Activated CD4-positive, alpha-beta T cell treated with anti-CD3 and anti-CD28 coated beads, Interleukin-2, amount 10 ng/mL, durations not matched to agents 7 days and 5 days (primary cell): ENCODE results near the gene BCR. TPM values are rescaled to one million over a fixed set of nuclear protein-coding genes. Genes with fewer than 3 reads are reported as not detected.

Experiments used
- CTCF ChIA-PET: fragments of 350-600 bp; sonication (Branson Sonifier 250); formaldehyde crosslinking; loops from one replicate; lab custom pipeline; 2021; ENCODE audit warnings: antibody characterized with exemption; lab: Charles Lee
- POLR2A ChIA-PET: fragments of 350-600 bp; sonication (Branson Sonifier 250); formaldehyde crosslinking; loops from one replicate; lab custom pipeline; 2021; ENCODE audit warnings: antibody characterized with exemption; lab: Charles Lee
- DNase-seq: peaks from one replicate; pipeline ENCODE4 v3.0.0-alpha.2; 2020
- H3K27ac Mint-ChIP-seq: one replicate; pipeline ENCODE4 v1.8.0; 2021; ENCODE audit warnings: mild to moderate bottlenecking, moderate library complexity, mixed read lengths
- H3K27me3 Mint-ChIP-seq: one replicate; pipeline ENCODE4 v1.8.0; 2021; ENCODE audit warnings: mixed read lengths
- H3K36me3 Mint-ChIP-seq: one replicate; pipeline ENCODE4 v1.8.0; 2021; ENCODE audit warnings: low read depth, mixed read lengths
- H3K4me1 Mint-ChIP-seq: one replicate; pipeline ENCODE4 v1.8.0; 2021; ENCODE audit warnings: mixed read lengths
- H3K4me3 Mint-ChIP-seq: one replicate; pipeline ENCODE4 v1.8.0; 2021; ENCODE audit warnings: mild to moderate bottlenecking, moderate library complexity, mixed read lengths
- H3K9me3 Mint-ChIP-seq: one replicate; pipeline ENCODE4 v1.8.0; 2021; ENCODE audit warnings: mixed read lengths
- total RNA-seq, 2 experiments: library from RNA; stranded (reverse); gene quantifications; one replicate each; pipeline ENCODE4 v1.2.3, GENCODE V29; 2021

Gene BCR
- total RNA-seq, 2 experiments from 2014 or later, result 45.6 to 48.1 TPM

DNA sequence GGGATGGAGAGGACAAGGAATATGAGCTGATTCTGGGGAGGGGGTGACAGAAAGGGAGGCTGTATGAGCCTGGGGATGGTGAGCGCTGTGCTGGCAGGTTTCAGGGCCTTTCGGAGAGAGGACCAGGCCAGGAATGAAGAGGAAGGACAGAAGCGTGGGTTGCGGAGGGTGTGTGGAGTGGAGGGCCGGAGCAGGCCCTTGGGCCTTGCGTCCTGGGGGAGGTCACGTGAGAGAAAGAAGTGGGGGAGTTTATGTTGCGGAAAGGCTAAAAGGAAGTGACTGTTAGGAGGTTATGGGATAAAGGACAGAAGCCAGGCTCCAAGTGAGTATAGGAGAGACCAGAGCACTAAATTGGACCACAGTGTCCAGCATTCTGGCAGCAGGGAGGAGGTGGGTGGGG, 17.5 kb downstream of the BCR start:
- POLR2A ChIA-PET, result no interaction called here
- peaks cover 11% of the 10 kb centered on the region for H3K4me1 Mint-ChIP-seq
- H3K27me3 Mint-ChIP-seq, result no peaks in the 10 kb centered on the region
- no peak overlapping the region for H3K27ac Mint-ChIP-seq
- CTCF ChIA-PET, result interaction anchor here (0.7 kb wide), 1 partner anchor 188 kb away, joined by 3 read pairs; no protein-coding TSS in a partner anchor
- peaks cover 3% of the 10 kb centered on the region for H3K36me3 Mint-ChIP-seq
- no peak overlapping the region for H3K4me3 Mint-ChIP-seq
- no peak for DNase-seq
- no peaks in the 10 kb centered on the region for H3K9me3 Mint-ChIP-seq

DNA sequence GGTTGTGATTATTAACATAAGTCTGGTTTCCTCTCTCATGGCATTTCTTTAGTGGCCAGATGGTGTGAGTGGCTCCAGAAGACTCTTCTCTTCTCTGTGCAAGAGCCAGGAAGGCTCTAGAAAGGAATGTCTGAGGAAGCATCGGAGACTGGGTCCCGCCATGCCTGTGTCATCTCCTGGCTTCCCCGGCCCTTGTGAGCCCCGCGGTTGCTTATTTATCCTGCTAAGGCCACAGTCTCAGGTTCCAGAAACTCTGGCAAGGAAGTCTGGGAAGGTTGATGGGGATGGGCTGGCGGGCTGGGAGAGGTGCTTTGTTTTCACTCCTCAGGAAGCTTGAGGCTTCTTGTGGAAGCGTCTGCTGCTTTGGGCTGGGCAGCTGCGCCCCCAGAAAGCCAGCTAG, 18.9 kb downstream of the BCR start:
- peaks cover 3% of the 10 kb centered on the region for H3K36me3 Mint-ChIP-seq
- DNase-seq, result no peak
- CTCF ChIA-PET, result no interaction called here
- POLR2A ChIA-PET, result no interaction called here
- no peaks in the 10 kb centered on the region for H3K9me3 Mint-ChIP-seq
- no peaks in the 10 kb centered on the region for H3K27me3 Mint-ChIP-seq
- no peak overlapping the region for H3K27ac Mint-ChIP-seq
- H3K4me3 Mint-ChIP-seq, result no peak overlapping the region
- H3K4me1 Mint-ChIP-seq, result peaks cover 11% of the 10 kb centered on the region

DNA sequence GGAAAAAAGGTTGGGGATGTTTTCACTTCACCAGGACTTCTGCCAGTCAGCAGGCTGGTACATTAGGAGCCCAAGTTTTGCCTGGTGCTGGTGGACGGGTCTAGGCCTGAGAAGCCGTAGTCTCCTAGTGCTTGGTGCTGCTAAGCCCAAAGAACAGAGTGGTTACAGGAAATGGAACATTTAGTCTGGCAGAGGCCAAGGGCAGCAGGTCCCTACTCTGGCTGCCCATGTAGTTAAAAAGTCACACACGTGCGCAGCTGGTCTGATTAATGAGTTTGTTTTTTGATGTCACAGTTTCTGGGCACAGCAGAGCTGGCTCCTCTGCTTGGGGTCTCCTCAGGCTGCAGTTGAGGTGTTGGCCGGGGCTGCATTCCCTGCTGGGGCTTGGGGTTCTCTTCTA, 20.6 kb downstream of the BCR start:
- Mint-ChIP-seq H3K4me3 (no peak overlapping the region), H3K9me3 (no peaks in the 10 kb centered on the region), H3K4me1 (peaks cover 11% of the 10 kb centered on the region), H3K27ac (peak overlapping the region; percentile 13), H3K36me3 (peaks cover 3% of the 10 kb centered on the region), H3K27me3 (no peaks in the 10 kb centered on the region)
- POLR2A ChIA-PET, result no interaction called here
- CTCF ChIA-PET, result interaction anchor here (0.7 kb wide), 1 partner anchor 31 kb away, joined by 3 read pairs; no protein-coding TSS in a partner anchor
- DNase-seq, result no peak

DNA sequence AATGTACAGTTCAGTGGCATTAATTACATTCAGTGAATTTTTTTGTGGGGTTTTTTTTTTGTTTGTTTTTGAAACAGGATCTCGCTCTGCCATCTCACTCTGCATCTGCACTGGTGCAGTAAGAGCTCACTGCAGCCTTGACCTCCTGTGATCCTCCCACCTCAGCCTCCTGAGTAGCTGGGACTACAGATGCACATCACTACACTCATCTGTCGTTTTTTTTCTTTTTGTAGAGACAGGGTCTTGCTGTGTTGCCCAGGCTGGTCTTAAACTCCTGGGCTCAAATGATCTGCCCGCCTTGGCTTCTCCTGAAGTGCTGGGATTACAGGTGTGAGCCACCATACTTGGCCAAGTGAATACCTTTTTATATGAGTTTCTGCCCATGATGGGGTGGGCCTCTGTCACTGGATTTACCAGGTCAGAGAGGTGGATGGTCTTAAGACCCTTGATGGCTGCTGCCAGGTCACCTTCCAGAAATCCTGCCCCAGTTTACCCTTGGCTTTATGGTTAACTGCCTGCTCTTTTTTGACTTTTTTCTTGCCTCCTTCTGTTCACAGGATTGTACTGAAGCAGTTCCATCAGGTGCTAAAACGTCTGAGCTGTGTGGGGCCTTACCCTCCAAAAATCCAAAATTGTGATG, 22.6 kb downstream of the BCR start:
- CTCF ChIA-PET, result interaction anchor here (1.6 to 2.1 kb wide), 2 partner anchors 11 to 25 kb away, joined by 3 to 6 read pairs; no protein-coding TSS in a partner anchor
- Mint-ChIP-seq H3K27me3 (no peaks in the 10 kb centered on the region), H3K27ac (no peak overlapping the region), H3K4me1 (peaks cover 11% of the 10 kb centered on the region), H3K4me3 (no peak overlapping the region), H3K9me3 (no peaks in the 10 kb centered on the region), H3K36me3 (peaks cover 8% of the 10 kb centered on the region)
- POLR2A ChIA-PET, result no interaction called here
- DNase-seq, result no peak

DNA sequence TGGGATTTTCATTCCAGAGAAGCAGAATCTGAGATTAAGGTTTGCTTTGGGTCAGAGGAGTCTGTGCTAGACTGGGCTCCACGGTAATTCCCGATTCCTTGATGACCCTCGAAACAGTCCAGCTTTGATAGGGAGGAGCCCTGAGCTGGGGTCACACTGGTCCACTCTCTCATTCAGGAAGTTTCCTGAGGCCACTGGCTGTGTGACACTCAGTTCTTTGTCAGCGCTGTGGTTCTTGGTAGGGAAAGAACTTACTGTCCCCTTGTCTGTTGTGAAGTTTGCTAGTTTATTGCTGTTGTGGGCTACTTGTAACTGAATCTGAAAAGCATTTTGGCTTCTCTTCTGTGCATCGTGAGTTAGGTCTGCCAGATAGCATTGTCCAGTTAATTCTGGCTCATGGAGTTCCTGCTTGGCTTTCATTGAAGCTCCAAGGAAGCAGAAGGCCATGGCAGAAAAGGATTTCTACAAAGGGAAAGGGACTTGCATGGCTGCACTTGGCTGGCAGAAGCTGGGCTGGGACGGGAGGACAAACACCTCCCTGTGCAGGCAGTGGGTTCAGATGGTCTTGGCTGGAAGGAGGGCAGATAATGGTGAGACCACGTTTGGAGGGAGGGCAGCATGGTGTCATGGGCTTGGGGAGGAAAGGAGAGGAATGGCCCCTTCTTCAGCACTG, 23.3 kb downstream of the BCR start:
- no peak for DNase-seq
- POLR2A ChIA-PET, result no interaction called here
- Mint-ChIP-seq H3K4me3 (no peak overlapping the region), H3K27me3 (no peaks in the 10 kb centered on the region), H3K36me3 (peaks cover 6% of the 10 kb centered on the region), H3K9me3 (no peaks in the 10 kb centered on the region), H3K27ac (peak overlapping the region; percentile 36), H3K4me1 (peaks cover 8% of the 10 kb centered on the region)
- CTCF ChIA-PET, result interaction anchor here (1.6 to 2.1 kb wide), 2 partner anchors 10 to 26 kb away, joined by 3 to 6 read pairs; no protein-coding TSS in a partner anchor

DNA sequence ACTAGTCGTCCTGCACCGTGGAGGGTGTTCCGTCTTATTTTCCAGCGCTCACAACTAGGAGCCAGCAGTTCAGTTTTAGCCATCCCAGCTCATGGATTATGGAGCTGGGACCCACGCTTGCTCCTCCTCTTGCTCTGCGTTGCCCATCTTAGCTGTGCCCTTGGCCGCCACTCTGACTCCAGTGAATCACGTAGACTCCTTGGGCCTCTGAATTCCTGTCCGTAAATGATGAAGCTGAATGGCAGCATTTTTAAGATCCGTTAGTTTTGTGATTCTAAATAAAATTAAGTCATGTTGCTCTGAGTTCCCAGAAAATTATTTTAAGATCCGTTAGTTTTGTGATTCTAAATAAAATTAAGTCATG, 23.8 kb downstream of the BCR start:
- ChIA-PET POLR2A (no interaction called here), CTCF (interaction anchor here (1.6 to 2.1 kb wide), 2 partner anchors 9 to 26 kb away, joined by 3 to 6 read pairs; no protein-coding TSS in a partner anchor)
- no peaks in the 10 kb centered on the region for H3K27me3 Mint-ChIP-seq
- H3K4me1 Mint-ChIP-seq, result peaks cover 8% of the 10 kb centered on the region
- no peak for DNase-seq
- H3K36me3 Mint-ChIP-seq, result peaks cover 6% of the 10 kb centered on the region
- no peaks in the 10 kb centered on the region for H3K9me3 Mint-ChIP-seq
- no peak overlapping the region for H3K27ac Mint-ChIP-seq
- H3K4me3 Mint-ChIP-seq, result no peak overlapping the region

DNA sequence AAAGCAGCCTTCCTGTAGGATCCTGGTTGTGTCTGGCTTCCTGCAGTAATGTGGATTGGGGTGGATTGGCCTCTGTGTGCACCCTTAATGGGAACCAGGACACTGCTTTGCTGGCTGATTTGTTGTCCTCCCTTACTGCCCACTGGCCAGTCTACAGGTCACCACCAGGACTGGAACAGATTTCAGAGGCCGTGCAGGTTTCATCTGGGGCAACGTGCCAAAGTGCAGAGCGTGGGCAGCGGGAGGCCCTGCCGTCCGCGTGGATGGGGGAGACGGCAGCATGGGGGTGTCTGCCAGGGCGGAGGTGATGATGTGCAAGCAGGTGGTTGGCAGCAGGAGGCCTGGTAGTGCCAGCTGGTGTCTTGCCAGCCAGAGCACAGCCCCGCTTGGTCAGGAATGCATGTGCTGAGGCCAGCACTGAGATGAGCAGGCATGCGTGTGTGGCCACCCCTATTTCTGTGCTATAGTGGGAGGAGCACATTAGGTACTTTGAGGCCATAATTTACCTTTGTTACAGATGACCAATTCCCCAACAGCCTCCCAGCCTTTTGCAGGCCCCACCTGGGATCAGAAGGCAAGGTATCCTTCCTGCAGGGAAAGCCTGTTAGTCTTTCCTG, 24.3 kb downstream of the BCR start:
- H3K27ac Mint-ChIP-seq, result peak overlapping the region; percentile 19
- no peaks in the 10 kb centered on the region for H3K27me3 Mint-ChIP-seq
- DNase-seq, result no peak
- peaks cover 6% of the 10 kb centered on the region for H3K36me3 Mint-ChIP-seq
- ChIA-PET CTCF (interaction anchor here (1.6 to 2.1 kb wide), 2 partner anchors 9 to 27 kb away, joined by 3 to 6 read pairs; no protein-coding TSS in a partner anchor), POLR2A (no interaction called here)
- no peak overlapping the region for H3K4me3 Mint-ChIP-seq
- peaks cover 5% of the 10 kb centered on the region for H3K4me1 Mint-ChIP-seq
- H3K9me3 Mint-ChIP-seq, result no peaks in the 10 kb centered on the region

DNA sequence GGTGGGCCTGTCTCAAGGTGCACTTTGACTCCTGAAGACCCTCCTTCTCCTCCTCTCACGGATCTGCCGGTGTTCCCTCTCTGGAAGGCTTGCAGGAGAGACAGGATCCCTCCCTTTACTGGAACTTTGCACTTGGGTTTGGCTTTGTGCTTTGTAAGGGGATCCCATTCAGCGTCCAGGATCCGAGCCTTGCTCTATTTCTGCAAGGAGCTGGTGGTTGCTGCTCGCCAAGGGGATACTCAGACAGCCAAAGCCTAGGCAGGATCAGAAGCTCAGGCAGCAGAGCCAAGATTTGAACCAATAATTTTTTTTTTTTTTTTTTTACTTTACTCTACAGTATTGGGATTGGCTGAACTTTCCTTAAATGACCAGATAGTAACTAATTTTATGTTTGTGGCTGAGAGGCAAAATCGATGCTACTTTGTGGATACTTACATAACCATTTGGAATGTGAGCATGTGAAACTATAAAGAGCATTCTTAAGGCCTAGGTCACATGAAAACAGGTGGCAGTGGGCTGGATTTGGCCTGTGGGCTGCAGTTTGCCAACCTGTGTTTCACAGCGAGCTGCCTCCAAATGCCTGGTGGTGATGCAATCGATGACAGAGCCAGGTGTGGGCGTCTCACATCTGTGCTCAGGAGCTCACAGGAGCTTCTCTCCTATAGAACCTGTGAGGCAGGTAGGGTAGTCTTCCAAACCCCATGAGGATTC, 25.2 kb downstream of the BCR start:
- POLR2A ChIA-PET, result no interaction called here
- Mint-ChIP-seq H3K27ac (no peak overlapping the region), H3K9me3 (no peaks in the 10 kb centered on the region), H3K4me3 (no peak overlapping the region), H3K36me3 (peaks cover 6% of the 10 kb centered on the region), H3K4me1 (peaks cover 5% of the 10 kb centered on the region), H3K27me3 (no peaks in the 10 kb centered on the region)
- DNase-seq, result no peak
- CTCF ChIA-PET, result no interaction called here

DNA sequence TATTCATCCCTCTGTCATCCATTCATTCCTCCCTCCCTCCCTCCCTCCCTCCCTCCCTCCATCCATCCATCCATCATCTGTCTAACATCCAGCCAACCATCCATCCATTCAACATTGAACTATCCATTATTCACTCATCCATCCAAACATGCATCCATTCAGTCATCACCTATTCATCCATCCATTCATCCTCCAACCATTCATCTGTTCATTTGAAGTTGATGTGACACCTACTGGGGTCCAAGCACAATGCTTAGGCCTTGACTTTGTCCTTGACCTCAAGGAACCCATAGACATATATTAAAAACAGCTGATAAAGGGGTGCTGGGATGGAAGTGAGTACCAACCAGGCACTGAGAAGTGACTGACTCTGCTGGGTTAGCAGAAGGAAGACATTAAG, 26.6 kb downstream of the BCR start:
- POLR2A ChIA-PET, result no interaction called here
- no peak for DNase-seq
- Mint-ChIP-seq H3K4me1 (peaks cover 9% of the 10 kb centered on the region), H3K27me3 (no peaks in the 10 kb centered on the region), H3K9me3 (no peaks in the 10 kb centered on the region), H3K27ac (no peak overlapping the region), H3K36me3 (peaks cover 6% of the 10 kb centered on the region), H3K4me3 (no peak overlapping the region)
- CTCF ChIA-PET, result interaction anchor here (1.1 kb wide), 1 partner anchor 75 kb away, joined by 3 read pairs; no protein-coding TSS in a partner anchor

DNA sequence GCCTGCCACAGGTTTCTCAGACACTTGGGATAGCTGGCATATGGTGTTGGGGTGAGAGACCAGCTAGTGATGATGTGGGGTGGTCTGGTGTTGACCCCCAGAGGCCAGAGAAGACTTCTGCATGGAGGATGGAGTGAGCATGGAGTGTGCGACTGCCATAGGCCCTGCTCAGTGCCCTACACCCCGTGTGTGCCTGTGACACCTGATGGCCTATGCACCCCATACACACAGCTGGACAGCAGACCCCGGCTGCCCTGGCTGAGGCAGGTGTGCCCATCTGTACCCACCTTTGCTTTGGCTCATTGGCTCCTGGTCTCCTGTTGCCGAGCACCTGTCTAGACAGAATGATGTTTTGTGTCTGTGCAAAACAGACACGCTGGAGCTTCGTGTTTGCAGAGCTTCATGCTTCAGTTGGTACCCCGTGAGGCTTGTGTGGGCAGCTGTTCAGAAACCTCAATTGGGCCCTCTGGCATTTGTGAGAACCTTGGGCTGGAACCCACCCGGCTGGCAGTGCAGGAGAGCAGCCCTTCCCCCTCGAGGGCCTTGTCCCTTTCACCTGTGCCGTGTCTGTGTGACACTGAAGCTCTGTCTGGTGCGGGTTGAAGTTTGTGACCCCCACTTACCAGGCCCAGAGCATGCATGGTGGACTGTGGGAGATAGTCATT, 27.6 kb downstream of the BCR start:
- Mint-ChIP-seq H3K4me3 (no peak overlapping the region), H3K36me3 (peaks cover 6% of the 10 kb centered on the region), H3K27me3 (no peaks in the 10 kb centered on the region), H3K27ac (no peak overlapping the region), H3K9me3 (no peaks in the 10 kb centered on the region), H3K4me1 (peaks cover 7% of the 10 kb centered on the region)
- ChIA-PET CTCF (interaction anchor here (0.7 to 1.4 kb wide), 3 partner anchors 29 to 248 kb away, joined by 3 read pairs; no protein-coding TSS in a partner anchor), POLR2A (no interaction called here)
- no peak for DNase-seq

DNA sequence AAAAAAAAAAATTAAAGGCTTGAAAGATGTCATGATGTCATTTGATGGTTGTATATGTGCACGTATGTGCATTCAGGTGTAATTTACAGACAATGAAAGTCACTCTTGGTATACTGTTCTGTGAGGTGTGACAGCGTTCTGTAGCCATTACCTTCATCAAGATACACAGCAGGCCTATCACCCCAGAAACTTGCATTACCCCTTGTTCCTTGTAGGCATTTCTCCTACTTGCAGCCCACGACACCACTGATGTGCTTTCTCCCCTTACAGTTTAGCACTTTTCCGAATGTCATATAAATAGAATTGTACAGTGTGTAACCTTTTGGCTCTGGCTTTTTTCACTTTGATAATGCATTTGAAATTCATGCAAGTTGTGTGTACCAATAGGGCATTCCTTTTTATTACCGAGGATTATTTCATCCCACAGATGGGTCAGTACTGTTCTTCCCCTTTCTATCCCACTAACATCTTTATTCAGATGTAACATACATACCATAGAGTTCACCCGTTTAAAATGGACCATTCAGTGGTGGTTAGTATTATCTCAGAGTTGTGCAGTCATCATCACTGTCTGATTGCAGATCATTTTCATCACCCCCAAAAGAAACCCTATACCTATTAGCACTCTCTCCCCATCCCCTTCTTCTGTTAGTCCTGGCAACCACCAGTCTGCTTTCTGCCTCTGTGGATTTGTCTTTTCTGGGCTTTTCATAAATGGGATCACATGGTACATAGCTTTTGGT, 30.3 kb downstream of the BCR start:
- no peaks in the 10 kb centered on the region for H3K9me3 Mint-ChIP-seq
- peaks cover 6% of the 10 kb centered on the region for H3K36me3 Mint-ChIP-seq
- H3K27ac Mint-ChIP-seq, result no peak overlapping the region
- no peak overlapping the region for H3K4me3 Mint-ChIP-seq
- peaks cover 21% of the 10 kb centered on the region for H3K4me1 Mint-ChIP-seq
- H3K27me3 Mint-ChIP-seq, result no peaks in the 10 kb centered on the region
- CTCF ChIA-PET, result interaction anchor here (1.0 to 1.4 kb wide), 3 partner anchors 10 to 33 kb away, joined by 4 to 6 read pairs (median 5); no protein-coding TSS in a partner anchor
- DNase-seq, result no peak
- POLR2A ChIA-PET, result no interaction called here
